DND-41 (cell line): ENCODE results near the gene DCLK1.

ENCODE experiments used
- ATAC-seq: fragments of 200-7000 bp; cut with Tn5 transposase; 3 replicates; pipeline ENCODE4 v1.9.1; 2021; ENCODE audit warnings: low read depth; ENCODE audit not compliant: insufficient read depth
- DNase-seq: peaks from one replicate; pipeline ENCODE4 v3.0.0-alpha.2; 2020
- H2AFZ ChIP-seq: 2 replicates; pipeline ENCODE4 v1.6.0; 2012; ENCODE audit warnings: low read depth, low read length
- H3K27ac ChIP-seq: 2 replicates; pipeline ENCODE4 v1.5.1; 2012; ENCODE audit warnings: low read length, inconsistent platforms
- H3K27me3 ChIP-seq: fragments of 200-600 bp; sonication (generic); 2 replicates; pipeline ENCODE4 v1.6.0; 2012; ENCODE audit warnings: low read length, mild to moderate bottlenecking, inconsistent platforms; ENCODE audit not compliant: insufficient read depth, poor library complexity
- H3K36me3 ChIP-seq: 2 replicates; pipeline ENCODE4 v1.5.1; 2012; ENCODE audit warnings: low read length, inconsistent platforms; ENCODE audit not compliant: insufficient read depth
- H3K4me1 ChIP-seq: 2 replicates; pipeline ENCODE4 v1.5.1; 2012; ENCODE audit warnings: mild to moderate bottlenecking, low read length; ENCODE audit not compliant: insufficient read depth
- H3K4me2 ChIP-seq: 2 replicates; pipeline ENCODE4 v1.6.0; 2012; ENCODE audit warnings: mild to moderate bottlenecking, moderate library complexity, low read length, inconsistent platforms; ENCODE audit not compliant: insufficient read depth
- H3K4me3 ChIP-seq, 2 experiments: fragments of 200-600 bp in 1 of 2; shearing (Covaris generic) in 1 of 2; 2 replicates each; pipeline ENCODE4 v1.5.1; 2012 to 2016; ENCODE audit warnings: inconsistent platforms in 2 of 2, low read length in 2 of 2, mild to moderate bottlenecking in 2 of 2, low read depth in 1 of 2, moderate library complexity in 1 of 2
- H3K79me2 ChIP-seq: 2 replicates; pipeline ENCODE4 v1.6.0; 2012; ENCODE audit warnings: low read length, inconsistent platforms; ENCODE audit not compliant: insufficient read depth
- H3K9ac ChIP-seq: 2 replicates; pipeline ENCODE4 v1.6.0; 2012; ENCODE audit warnings: low read depth, mild to moderate bottlenecking, inconsistent platforms, low read length, moderate library complexity
- H3K9me3 ChIP-seq: 2 replicates; pipeline ENCODE4 v1.5.1; 2012; ENCODE audit warnings: low read length, moderate library complexity, mild to moderate bottlenecking, inconsistent platforms; ENCODE audit not compliant: insufficient read depth, severe bottlenecking
- H4K20me1 ChIP-seq: 2 replicates; pipeline ENCODE4 v1.6.0; 2012; ENCODE audit warnings: low read length; ENCODE audit not compliant: insufficient read depth
- CTCF ChIP-seq: IDR thresholded peaks from 2 replicates; pipeline ENCODE4 v1.5.1; 2012; ENCODE audit warnings: borderline replicate concordance, low read length, moderate library complexity, mild to moderate bottlenecking; ENCODE audit not compliant: poor library complexity, severe bottlenecking; ENCODE audit errors: extremely low read depth
- EZH2 ChIP-seq: IDR thresholded peaks from 3 replicates; pipeline ENCODE4 v1.6.1; 2012; ENCODE audit warnings: borderline replicate concordance, low read depth, mild to moderate bottlenecking, moderate library complexity, low read length, inconsistent platforms; ENCODE audit not compliant: severe bottlenecking

DCLK1 gene

GRCh38 chr13:35965226-35965927 is 165.8 kb downstream of the DCLK1 start:
- DNase-seq: no peak
- no peaks in the 10 kb centered on the region for H3K9me3 ChIP-seq
- no peak overlapping the region for H2AFZ ChIP-seq
- TF ChIP-seq CTCF (no peak), EZH2 (no peak)
- no peaks in the 10 kb centered on the region for H3K79me2 ChIP-seq
- H3K27me3 ChIP-seq: no peaks in the 10 kb centered on the region
- no peaks in the 10 kb centered on the region for H4K20me1 ChIP-seq
- no peaks in the 10 kb centered on the region for H3K36me3 ChIP-seq
- no peak overlapping the region for H3K4me3 ChIP-seq
- no peak for ATAC-seq
- no peak overlapping the region for H3K4me2 ChIP-seq
- H3K27ac ChIP-seq: no peak overlapping the region
- no peaks in the 10 kb centered on the region for H3K4me1 ChIP-seq
- no peak overlapping the region for H3K9ac ChIP-seq

DNA sequence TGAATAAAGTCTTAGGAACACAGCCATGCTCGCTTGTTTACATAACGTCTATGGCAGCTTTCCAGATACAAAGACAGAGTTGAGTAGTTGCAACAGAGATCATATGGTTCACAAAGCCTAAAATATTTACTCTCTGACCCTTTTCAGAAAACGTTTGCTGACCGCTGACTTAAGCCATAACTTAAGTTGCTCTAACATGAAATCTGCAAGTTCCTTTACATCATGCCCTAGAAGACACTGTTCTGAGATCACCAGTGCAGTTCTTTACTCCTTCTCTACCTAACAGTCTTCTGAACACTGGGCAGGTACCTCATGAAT is 166.4 kb downstream of the DCLK1 start:
- no peak for TF ChIP-seq CTCF
- TF ChIP-seq EZH2: no peak
- Histone ChIP-seq H3K4me1 (no peaks in the 10 kb centered on the region), H3K79me2 (no peaks in the 10 kb centered on the region), H3K4me3 (no peak overlapping the region), H3K9ac (no peak overlapping the region), H4K20me1 (no peaks in the 10 kb centered on the region), H2AFZ (no peak overlapping the region), H3K27ac (no peak overlapping the region), H3K9me3 (no peaks in the 10 kb centered on the region), H3K4me2 (no peak overlapping the region), H3K27me3 (no peaks in the 10 kb centered on the region), H3K36me3 (no peaks in the 10 kb centered on the region)
- no peak for DNase-seq
- no peak for ATAC-seq

DNA sequence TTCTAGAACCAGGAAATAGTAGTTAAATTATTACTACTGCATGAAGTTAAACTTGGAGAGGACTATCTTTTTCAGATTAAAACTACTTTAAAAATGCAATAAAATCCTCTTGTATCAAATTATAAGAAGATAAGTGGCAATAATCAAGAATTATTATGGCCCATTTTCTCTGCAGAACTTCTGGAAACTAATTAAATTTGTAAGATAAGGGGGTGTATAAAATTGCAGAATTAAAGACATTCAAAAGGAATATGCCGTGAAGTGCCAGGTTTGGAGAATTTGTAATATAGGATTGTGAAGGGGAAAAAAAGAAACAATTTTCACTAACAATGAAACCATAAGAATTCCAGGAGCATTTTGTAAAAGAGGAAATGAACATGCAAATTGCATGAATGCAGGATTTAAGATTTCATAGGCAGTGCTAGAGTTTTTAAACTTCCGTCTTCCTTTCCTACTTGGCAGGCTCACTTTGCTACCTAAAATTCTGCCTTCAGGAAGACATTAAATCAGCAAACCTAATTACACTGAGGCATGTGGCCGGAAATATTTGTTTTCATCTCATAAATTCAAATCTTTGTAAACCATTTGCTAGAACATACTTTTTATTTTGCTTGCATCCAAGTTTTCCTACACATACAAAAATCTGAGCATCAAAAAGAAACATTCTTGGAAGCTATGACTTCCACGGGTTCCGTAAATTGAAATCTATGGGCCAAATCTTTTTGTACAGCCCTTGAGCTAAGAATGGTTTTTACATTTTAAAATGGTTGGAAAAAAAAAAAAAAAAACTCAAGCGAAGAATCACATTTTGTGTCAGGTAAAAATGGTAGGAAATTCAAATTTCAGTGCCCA is 166.9 kb downstream of the DCLK1 start:
- DNase-seq (no peak), ATAC-seq (no peak)
- Histone ChIP-seq H3K4me3 (no peak overlapping the region), H3K36me3 (no peaks in the 10 kb centered on the region), H3K9me3 (no peaks in the 10 kb centered on the region), H3K4me1 (no peaks in the 10 kb centered on the region), H3K79me2 (no peaks in the 10 kb centered on the region), H3K27me3 (no peaks in the 10 kb centered on the region), H3K9ac (no peak overlapping the region), H2AFZ (no peak overlapping the region), H3K27ac (no peak overlapping the region), H3K4me2 (no peak overlapping the region), H4K20me1 (no peaks in the 10 kb centered on the region)
- TF ChIP-seq EZH2: no peak
- no peak for TF ChIP-seq CTCF
